ENCODE measurements around the gene RGS6. TPM values are rescaled to one million over a fixed set of nuclear protein-coding genes. Genes with fewer than 3 reads are reported as not detected.

The RGS6 gene
- total RNA-seq, 4 donors from 2014 or later = 7.6 to 25.3 (median 17.2) TPM

GRCh38 chr14:72254937-72255472 is 322.8 kb downstream of the RGS6 start:
- H3K36me3 ChIP-seq = no peaks in the 10 kb centered on the region
- no peaks in the 10 kb centered on the region for H3K9me3 ChIP-seq
- no peak for DNase-seq
- no peaks in the 10 kb centered on the region for H3K4me1 ChIP-seq
- no peak for TF ChIP-seq POLR2A (IDR thresholded peaks at IDR 0.05)
- no peak for TF ChIP-seq CTCF (IDR thresholded peaks at IDR 0.05)
- H3K4me3 ChIP-seq (replicated peaks in 1 of 3) = no peak overlapping the region
- WGBS, 2 donors = 76 to 78% methylated on average over 4 of the region's 4 CpGs
- H3K27me3 ChIP-seq = no peaks in the 10 kb centered on the region
- intact Hi-C loops (cut with DNase I) = no loop called here
- no peak overlapping the region for H3K27ac ChIP-seq

- no peak overlapping the region for H3K4me3 ChIP-seq (replicated peaks in 1 of 3)
- H3K36me3 ChIP-seq = no peaks in the 10 kb centered on the region
- H3K27me3 ChIP-seq = no peaks in the 10 kb centered on the region
- no peak for DNase-seq
- intact Hi-C loops (cut with DNase I) = no loop called here
- 95 to 98% methylated on average over 1 of the region's 1 CpG for WGBS, 2 donors
- no peak overlapping the region for H3K27ac ChIP-seq
- no peaks in the 10 kb centered on the region for H3K4me1 ChIP-seq
- TF ChIP-seq CTCF (IDR thresholded peaks at IDR 0.05) (no peak), POLR2A (IDR thresholded peaks at IDR 0.05) (no peak)
- H3K9me3 ChIP-seq = no peaks in the 10 kb centered on the region
Observed at GRCh38 chr14:72256055-72256454, 323.8 kb downstream of the RGS6 start.

- DNase-seq = no peak
- intact Hi-C loops (cut with DNase I) = no loop called here
- H3K27ac ChIP-seq = no peak overlapping the region
- H3K27me3 ChIP-seq = no peaks in the 10 kb centered on the region
- no peaks in the 10 kb centered on the region for H3K36me3 ChIP-seq
- no peaks in the 10 kb centered on the region for H3K9me3 ChIP-seq
- no peak overlapping the region for H3K4me3 ChIP-seq (replicated peaks in 1 of 3)
- no peaks in the 10 kb centered on the region for H3K4me1 ChIP-seq
- no peak for TF ChIP-seq POLR2A (IDR thresholded peaks at IDR 0.05)
- no peak for TF ChIP-seq CTCF (IDR thresholded peaks at IDR 0.05)
- WGBS, 2 donors = 78 to 94% methylated on average over 4 of the region's 4 CpGs
Observed at GRCh38 chr14:72261068-72261467, 328.8 kb downstream of the RGS6 start.

- WGBS, 2 donors = 90 to 100% methylated on average over 2 of the region's 2 CpGs
- no peaks in the 10 kb centered on the region for H3K9me3 ChIP-seq
- H3K27me3 ChIP-seq = no peaks in the 10 kb centered on the region
- no peak for DNase-seq
- H3K4me1 ChIP-seq = no peaks in the 10 kb centered on the region
- no peaks in the 10 kb centered on the region for H3K36me3 ChIP-seq
- H3K27ac ChIP-seq = no peak overlapping the region
- no peak overlapping the region for H3K4me3 ChIP-seq (replicated peaks in 1 of 3)
- intact Hi-C loops (cut with DNase I) = no loop called here
- no peak for TF ChIP-seq POLR2A (IDR thresholded peaks at IDR 0.05)
- no peak for TF ChIP-seq CTCF (IDR thresholded peaks at IDR 0.05)
Observed at GRCh38 chr14:72262771-72263170, 330.5 kb downstream of the RGS6 start.

GRCh38 chr14:72264716-72265115 is 332.5 kb downstream of the RGS6 start:
- no peaks in the 10 kb centered on the region for H3K27me3 ChIP-seq
- no peak for DNase-seq
- no peak overlapping the region for H3K27ac ChIP-seq
- H3K36me3 ChIP-seq = no peaks in the 10 kb centered on the region
- H3K4me3 ChIP-seq (replicated peaks in 1 of 3) = no peak overlapping the region
- H3K9me3 ChIP-seq = no peaks in the 10 kb centered on the region
- WGBS, 2 donors = 56 to 57% methylated on average over 5 of the region's 5 CpGs
- H3K4me1 ChIP-seq = no peaks in the 10 kb centered on the region
- TF ChIP-seq CTCF (IDR thresholded peaks at IDR 0.05) (no peak), POLR2A (IDR thresholded peaks at IDR 0.05) (no peak)
- intact Hi-C loops (cut with DNase I) = no loop called here

Measured in thyroid gland (tissue), 4 donors.